Measurements from ENCODE around the gene MAPK8IP1.
"Not testable (repeated sequence)": the region's sequence is repeated elsewhere in the genome, so short reads cannot be mapped to it uniquely, and the experiment has no call there.

MAPK8IP1 gene

GRCh38 chr11:45885274-45885920 lies at the start of gene MAPK8IP1:
Gene MAPK8IP1 (plus strand): TSS chr11:45885651. CDS start chr11:45885821, 170 bp downstream.
- peak; percentile 27 for DNase-seq (ENCODE audit: low read depth)

DNA sequence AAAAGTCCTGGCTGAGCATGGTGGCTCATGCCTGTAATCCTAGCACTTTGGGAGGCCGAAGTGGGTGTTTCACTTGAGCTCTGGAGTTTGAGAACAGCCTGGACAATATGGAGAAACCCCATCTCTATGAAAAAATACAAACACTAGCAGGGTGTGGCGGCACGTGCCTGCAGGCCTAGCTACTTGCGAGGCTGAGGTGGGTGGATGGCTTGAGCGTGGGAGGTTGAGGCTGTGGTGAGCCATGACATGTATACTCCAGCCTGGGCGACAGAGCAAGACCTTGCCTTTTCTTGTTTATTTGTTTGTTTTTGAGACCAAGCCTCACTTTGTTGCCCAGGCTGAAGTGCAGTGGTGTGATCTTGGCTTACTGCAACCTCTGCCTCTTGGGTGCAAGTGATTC lies 46.2 kb upstream of the MAPK8IP1 start:
- no peak for DNase-seq (ENCODE audit: low read depth)

DNA sequence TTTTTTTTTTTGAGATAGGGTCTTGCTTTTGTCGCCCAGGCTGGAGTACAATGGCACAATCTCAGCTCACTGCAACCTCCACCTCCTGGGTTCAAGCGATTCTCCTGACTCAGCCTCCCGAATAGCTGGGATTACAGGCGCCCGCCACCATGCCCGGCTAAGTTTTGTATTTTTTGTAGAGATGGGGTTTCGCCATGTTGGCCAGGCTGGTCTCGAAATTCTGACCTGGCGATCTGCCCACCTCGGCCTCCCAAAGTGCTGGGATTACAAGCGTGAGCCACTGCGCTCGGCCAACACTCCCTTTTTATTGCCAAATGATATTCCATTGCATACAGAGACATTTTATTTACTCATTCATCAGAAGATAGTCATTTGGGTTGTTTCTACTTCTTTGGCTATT lies 45.2 kb upstream of the MAPK8IP1 start:
- DNase-seq (ENCODE audit: low read depth), result not testable (repeated sequence)

DNA sequence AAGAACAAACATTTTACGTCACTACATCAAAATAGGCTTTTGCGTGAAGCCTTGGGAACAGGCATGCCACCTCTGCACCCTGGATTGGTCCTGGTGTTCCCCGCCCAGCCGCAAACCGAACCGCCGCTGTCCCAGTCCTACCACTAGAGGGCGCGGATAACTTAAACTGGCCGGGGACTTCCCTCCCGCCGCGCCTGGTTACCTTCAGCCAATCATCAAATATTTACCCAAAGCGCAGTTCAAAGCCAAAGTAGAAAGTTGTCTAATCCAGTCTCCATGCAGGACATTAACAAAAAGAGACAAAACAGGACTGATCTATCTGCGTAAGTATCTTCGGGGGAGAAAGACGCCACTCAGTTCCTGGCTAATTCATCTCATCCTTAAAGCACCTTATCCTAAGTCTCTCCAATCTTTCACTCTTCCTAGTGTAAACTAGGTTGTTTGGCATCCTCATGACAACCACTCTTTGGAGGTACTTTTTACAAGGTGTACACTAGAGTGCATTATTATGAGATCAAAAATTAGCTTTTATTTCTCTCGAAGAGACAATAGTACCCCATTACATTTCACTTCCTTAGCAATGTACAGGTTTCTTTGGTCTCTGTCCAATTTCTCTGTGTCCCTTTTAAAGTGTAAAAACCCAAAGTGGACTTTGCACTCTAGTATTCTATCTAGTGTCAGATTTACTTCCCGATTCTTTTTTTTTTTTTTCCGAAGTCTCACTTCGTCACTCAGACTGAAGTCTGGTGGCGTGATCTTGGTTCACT lies 42.1 kb upstream of the MAPK8IP1 start:
- peak; percentile 81 for DNase-seq (ENCODE audit: low read depth)

- DNase-seq (ENCODE audit: low read depth), result no peak
These were observed 40.5 kb upstream of the MAPK8IP1 start for GRCh38 chr11:45844822-45845578.

GRCh38 chr11:45846174-45846675 lies 39.2 kb upstream of the MAPK8IP1 start:
- no peak for DNase-seq (ENCODE audit: low read depth)

GRCh38 chr11:45846974-45847910 lies 38.2 kb upstream of the MAPK8IP1 start, which contains the start of gene CRY2:
Gene CRY2 (plus strand): TSS chr11:45847475. CDS start chr11:45847491, 16 bp downstream.
- DNase-seq (ENCODE audit: low read depth), result peak; percentile 98

DNA sequence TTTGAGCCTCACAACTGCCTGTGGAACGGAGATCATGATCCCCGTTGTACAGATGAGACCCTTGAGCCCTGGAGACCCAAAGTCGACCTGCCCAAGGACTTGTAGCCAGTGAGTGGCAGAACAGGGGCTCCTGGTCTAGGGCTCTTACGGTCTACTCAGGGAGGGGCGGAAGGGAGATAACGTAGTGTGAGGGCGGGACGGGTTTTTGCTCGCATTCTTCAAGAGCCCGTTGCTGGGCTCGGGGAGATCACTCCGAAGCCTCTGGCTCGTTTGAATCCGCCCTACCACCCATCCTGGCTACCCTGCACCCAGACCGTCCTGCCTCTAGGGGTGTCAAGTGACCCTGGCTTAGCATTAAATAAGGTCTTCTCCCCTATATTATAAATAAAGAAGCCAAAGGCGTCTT lies 37.5 kb upstream of the MAPK8IP1 start:
- no peak for DNase-seq (ENCODE audit: low read depth)

DNA sequence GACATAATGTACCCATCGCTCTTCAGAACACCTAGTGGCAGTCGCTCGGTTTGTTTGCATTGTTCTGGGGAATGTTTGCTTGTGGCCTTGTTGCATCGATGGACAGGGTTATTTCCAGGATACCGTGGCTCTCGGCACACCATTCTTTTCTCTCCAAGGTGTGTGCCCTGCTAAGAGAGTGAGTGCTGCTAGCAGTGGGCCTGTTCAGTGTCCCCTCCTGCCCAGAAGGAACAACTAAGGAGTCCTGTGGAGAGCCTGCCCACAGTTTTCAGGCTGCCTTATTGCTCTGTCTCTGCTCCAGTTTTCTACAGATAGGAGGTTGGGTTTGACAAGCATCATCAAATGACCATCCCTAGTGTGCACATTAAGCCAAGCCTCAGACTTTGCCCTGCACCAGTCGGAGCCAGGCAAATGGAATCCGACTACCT lies 36.8 kb upstream of the MAPK8IP1 start:
- no peak for DNase-seq (ENCODE audit: low read depth)

DNA sequence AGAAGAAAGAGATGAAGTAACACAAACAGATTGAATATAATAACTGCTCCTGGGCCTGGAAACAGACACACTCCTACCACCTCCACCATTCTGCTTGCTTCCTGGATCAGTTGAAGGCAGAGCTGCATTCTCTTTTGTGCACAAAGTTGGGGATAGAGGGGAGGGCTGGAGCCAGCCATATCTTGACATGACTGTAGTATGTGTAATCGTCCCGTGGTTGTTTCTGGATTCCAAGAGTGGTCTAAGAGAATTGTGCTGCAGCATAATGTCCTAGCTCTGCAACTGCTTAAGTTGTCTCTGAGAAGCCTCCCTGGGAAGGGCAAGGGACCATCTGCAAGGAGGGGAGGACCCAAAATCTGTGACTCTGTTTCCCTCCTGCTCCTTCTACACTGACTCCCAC lies 35.0 kb upstream of the MAPK8IP1 start:
- no peak for DNase-seq (ENCODE audit: low read depth)

- DNase-seq (ENCODE audit: low read depth), result no peak
These were observed 34.2 kb upstream of the MAPK8IP1 start for GRCh38 chr11:45851228-45851627.

DNA sequence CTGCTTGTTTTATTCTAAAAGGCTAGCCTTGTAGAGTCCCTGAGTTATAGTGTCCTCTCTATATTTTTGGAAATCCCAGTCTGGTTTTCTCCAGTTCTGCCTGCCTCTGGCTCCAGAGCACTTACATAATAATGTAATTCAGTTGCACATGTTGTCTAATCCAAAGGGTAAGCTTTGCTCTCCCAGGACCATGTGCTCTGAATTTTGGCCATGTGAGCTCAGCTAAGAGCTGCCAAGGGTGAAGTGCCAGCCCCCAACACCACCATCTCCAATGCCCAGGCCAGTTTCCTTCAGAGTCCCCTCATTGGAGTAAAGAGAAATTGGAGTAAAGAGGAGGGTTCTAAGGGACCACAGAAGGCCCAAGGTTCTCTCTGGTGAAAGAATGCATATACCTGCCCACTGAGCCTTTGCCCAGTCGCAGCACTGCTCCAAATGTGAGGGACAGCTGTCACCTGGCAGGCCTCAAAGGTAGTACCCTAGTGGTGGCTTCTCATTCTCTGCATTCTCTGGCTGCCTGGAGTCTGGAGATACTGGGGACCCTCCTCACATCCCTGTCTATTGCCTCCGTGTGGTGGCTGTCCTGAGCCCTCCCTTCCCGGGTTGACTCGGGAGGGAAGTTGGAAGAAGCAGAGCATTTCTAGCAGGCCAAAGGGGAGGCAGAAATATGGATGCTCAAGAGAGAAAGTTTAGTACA lies 33.3 kb upstream of the MAPK8IP1 start:
- no peak for DNase-seq (ENCODE audit: low read depth)

DNA sequence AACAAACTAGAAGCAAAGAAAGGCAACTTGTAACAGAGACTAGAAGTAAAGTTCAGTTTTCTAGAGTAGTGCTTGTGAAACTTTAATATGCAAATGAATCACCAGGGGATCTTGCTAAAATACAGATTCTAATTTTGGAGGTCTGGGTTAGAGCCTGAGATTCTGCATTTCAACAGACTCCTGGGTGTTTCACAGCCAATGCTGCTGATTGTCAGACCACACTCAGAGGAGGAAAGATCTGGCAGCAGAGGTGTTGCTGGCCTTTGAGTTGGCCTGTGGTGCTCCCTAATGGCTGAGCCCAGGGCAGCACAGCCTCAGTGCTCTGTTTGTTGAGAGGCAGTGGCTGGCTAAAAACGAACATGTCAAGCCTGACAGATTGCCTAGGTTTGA lies 32.7 kb upstream of the MAPK8IP1 start:
- no peak for DNase-seq (ENCODE audit: low read depth)

- no peak for DNase-seq (ENCODE audit: low read depth)
These were observed 31.9 kb upstream of the MAPK8IP1 start for GRCh38 chr11:45853332-45854219.

GRCh38 chr11:45855308-45855707 lies 30.1 kb upstream of the MAPK8IP1 start:
- no peak for DNase-seq (ENCODE audit: low read depth)

DNA sequence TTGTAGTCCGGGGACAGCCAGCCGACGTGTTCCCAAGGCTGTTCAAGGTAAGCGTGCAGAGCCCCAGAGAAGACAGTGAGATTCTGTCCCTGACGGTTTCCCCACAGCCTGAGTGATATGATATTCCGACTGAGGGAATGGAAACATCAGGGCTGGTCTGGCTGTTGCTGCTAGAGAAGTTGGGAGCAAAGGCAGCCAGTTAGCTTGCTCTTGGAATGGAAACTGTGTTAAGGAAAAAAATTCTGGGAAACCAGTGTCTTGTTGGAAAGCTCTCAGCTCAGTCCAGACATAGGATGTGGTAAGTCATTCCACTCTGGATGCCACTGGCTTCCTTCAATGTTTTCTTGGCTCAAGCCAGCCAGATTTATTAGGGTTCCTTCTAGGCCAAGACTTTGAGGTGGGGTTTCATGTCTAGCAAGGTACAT lies 29.4 kb upstream of the MAPK8IP1 start:
- DNase-seq (ENCODE audit: low read depth), result no peak

DNA sequence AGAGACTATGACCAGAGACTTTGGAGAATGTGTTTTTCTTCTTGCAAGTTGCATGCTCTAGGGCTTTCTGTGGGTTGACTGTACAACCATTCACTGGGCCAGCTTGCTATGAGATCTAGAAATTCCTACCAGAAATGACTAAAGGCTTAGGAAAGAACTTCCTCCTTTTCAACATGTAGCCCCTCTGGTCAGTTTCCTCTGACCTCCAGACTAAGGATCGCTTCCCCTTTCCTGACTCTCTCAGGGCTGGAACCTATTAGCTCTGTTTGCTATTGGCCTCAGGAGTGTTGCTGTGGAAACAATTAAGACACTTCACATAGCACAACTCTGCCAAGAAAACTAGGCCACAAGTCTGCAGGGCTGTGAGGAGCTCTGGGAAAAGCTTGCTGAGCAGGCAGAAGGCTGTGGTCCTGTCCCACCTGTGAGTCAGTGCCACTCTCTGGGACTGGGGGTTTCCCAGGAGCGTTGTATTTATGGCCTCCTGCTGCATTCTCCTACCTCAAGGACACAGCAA lies 27.4 kb upstream of the MAPK8IP1 start:
- DNase-seq (ENCODE audit: low read depth), result no peak

DNA sequence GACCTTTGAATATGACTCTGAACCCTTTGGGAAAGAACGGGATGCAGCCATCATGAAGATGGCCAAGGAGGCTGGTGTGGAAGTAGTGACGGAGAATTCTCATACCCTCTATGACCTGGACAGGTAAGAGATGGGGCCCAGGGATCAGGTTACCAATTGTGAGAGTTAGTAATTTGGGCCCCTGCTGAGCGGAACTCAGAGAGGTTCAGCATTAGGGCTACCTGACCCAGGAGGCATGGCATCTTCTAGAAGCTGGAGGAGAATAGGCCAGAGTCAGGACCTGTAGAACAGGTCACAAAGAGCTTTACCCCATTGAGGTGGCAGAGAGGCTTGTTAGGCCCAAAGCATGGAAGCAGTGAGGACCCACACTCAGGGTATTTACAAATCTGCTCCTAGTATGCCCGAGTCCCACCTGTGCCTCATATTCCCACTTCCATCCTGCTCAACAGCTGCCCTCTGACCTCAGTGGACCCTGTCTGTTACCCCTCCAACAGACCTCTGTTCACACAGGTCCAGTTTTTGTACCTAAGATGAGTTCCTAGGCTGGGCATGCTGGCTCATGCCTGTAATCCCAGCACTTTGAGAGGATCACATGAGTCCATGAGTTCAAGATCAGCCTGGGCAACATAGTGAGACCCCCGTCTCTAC lies 26.6 kb upstream of the MAPK8IP1 start:
- no peak for DNase-seq (ENCODE audit: low read depth)

DNA sequence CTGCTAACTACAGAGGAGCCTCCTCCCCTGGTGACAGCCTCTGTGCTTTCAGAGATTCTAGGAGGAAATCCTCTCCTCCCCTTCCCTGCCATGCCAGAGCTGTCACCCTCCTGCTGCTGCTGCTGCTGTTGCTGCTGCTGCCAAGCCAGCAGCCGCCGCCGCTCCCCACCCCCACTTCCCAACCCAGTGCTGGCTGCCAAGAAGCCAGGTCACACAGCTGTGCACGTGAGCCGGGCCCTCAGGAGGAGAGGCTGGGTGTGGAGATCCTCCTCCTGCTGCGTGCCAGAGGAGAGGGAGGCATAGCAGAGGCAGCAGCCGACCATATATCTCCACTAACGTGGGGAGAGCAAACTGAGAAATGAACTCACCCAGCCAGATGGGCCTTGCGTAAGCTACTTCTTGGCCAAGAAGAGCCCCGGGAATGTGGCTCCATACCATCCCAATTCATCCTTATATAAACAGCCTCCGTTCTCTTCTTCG lies 25.8 kb upstream of the MAPK8IP1 start:
- no peak for DNase-seq (ENCODE audit: low read depth)

Data from stimulated activated CD8-positive, alpha-beta memory T cell treated with anti-CD3 and anti-CD28 coated beads, Interleukin-12 subunit alpha, Interleukin-12 subunit beta, amount 100 ng/mL, for 1 hour (primary cell).